ENCODE data around the gene LRRTM2. TPM values are rescaled to one million over a fixed set of nuclear protein-coding genes. Genes with fewer than 3 reads are reported as not detected.

LRRTM2 gene
- total and polyA plus RNA-seq, 2 donors (not counting 1 experiment from before 2014, with no cell fraction given): 0.01 TPM; not detected in 1

DNA sequence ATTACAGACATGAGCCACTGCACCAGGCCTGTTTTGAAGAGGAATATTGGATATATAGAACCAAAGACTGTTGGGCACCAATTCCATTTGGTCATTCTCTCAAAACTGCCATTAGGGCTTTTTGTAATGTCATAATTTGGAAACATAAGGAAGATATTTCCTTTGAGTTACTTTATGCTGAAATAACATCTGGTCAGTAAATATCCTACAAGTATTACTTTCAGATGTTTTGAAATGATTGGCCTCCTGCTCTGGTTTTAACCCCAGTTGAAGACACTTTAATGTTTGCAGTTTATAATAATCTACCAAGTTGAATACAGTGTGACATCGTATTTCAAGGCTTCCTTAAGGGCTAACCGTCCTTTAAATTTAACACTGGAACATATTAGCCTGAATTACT, 33.6 kb downstream of the LRRTM2 start:
- intact Hi-C loops (cut with micrococcal nuclease): no loop called here
- TF ChIP-seq EZH2 (IDR thresholded peaks at IDR 0.05; ENCODE audit: borderline replicate concordance, insufficient read depth, low read depth, low read length, poor library complexity, severe bottlenecking): no peak
- TF ChIP-seq, protein P1, sequence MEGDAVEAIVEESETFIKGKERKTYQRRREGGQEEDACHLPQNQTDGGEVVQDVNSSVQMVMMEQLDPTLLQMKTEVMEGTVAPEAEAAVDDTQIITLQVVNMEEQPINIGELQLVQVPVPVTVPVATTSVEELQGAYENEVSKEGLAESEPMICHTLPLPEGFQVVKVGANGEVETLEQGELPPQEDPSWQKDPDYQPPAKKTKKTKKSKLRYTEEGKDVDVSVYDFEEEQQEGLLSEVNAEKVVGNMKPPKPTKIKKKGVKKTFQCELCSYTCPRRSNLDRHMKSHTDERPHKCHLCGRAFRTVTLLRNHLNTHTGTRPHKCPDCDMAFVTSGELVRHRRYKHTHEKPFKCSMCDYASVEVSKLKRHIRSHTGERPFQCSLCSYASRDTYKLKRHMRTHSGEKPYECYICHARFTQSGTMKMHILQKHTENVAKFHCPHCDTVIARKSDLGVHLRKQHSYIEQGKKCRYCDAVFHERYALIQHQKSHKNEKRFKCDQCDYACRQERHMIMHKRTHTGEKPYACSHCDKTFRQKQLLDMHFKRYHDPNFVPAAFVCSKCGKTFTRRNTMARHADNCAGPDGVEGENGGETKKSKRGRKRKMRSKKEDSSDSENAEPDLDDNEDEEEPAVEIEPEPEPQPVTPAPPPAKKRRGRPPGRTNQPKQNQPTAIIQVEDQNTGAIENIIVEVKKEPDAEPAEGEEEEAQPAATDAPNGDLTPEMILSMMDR (IDR thresholded peaks at IDR 0.05): no peak
- Histone ChIP-seq H3K4me1 (ENCODE audit: control insufficient read depth in 2 of 2, insufficient read depth in 2 of 2, low read length in 2 of 2) (no peaks in the 10 kb centered on the region), H3K27ac (ENCODE audit: low read length in 2 of 2) (no peak overlapping the region), H3K9me3 (ENCODE audit: control extremely low read depth in 1 of 3, control insufficient read depth in 2 of 3, insufficient read depth in 1 of 3, low read length in 2 of 3) (no peaks in the 10 kb centered on the region), H3K4me2 (replicated peaks; ENCODE audit: low read depth, low read length, poor library complexity, severe bottlenecking) (no peak overlapping the region), H3K79me2 (ENCODE audit: control insufficient read depth, insufficient read depth, low read length) (peaks cover 4% of the 10 kb centered on the region), H4K20me1 (ENCODE audit: control insufficient read depth, insufficient read depth, low read length, poor library complexity, severe bottlenecking) (peaks cover 5% of the 10 kb centered on the region), H3K9ac (ENCODE audit: low read length) (no peak overlapping the region), H3K4me3 (ENCODE audit: control extremely low read depth in 1 of 5, extremely low read depth in 1 of 5, insufficient read depth in 1 of 5, low read depth in 2 of 5, low read length in 4 of 5) (no peak overlapping the region), H3K36me3 (replicated peaks in 1 of 2; ENCODE audit: control extremely low read depth in 1 of 2, control insufficient read depth in 1 of 2, extremely low read depth in 1 of 2, insufficient read depth in 2 of 2, low read length in 1 of 2) (no peaks in the 10 kb centered on the region), H3K27me3 (replicated peaks in 1 of 4; ENCODE audit: control extremely low read depth in 1 of 4, control insufficient read depth in 3 of 4, insufficient read depth in 4 of 4, low read length in 3 of 4) (no peaks in the 10 kb centered on the region), H2AFZ (ENCODE audit: insufficient read depth, low read depth, low read length, poor library complexity, severe bottlenecking) (no peak overlapping the region)
- ATAC-seq (ENCODE audit: low read depth) (no peak), DNase-seq (no peak)
- Mint-ChIP-seq H3K9me3 (ENCODE audit: insufficient read depth) (peaks cover 2% of the 10 kb centered on the region), H3K27me3 (no peaks in the 10 kb centered on the region), H3K27ac (no peak overlapping the region), H3K4me1 (peaks cover 2% of the 10 kb centered on the region), H3K4me3 (no peak overlapping the region)
- WGBS (ENCODE audit: insufficient coverage): no CpG with 5 or more reads among the region's 2 CpGs
- CTCF ChIA-PET: no interaction called here
- POLR2A ChIA-PET: no interaction called here

GRCh38 chr5:138840103-138840502, 35.0 kb downstream of the LRRTM2 start:
- 100% methylated on average over 1 of the region's 3 CpGs for WGBS (ENCODE audit: insufficient coverage)
- Histone ChIP-seq H3K27me3 (replicated peaks in 1 of 4; ENCODE audit: control extremely low read depth in 1 of 4, control insufficient read depth in 3 of 4, insufficient read depth in 4 of 4, low read length in 3 of 4) (no peaks in the 10 kb centered on the region), H3K4me1 (ENCODE audit: control insufficient read depth in 2 of 2, insufficient read depth in 2 of 2, low read length in 2 of 2) (no peaks in the 10 kb centered on the region), H3K4me3 (ENCODE audit: control extremely low read depth in 1 of 5, extremely low read depth in 1 of 5, insufficient read depth in 1 of 5, low read depth in 2 of 5, low read length in 4 of 5) (no peak overlapping the region), H3K9me3 (ENCODE audit: control extremely low read depth in 1 of 3, control insufficient read depth in 2 of 3, insufficient read depth in 1 of 3, low read length in 2 of 3) (no peaks in the 10 kb centered on the region), H3K36me3 (replicated peaks in 1 of 2; ENCODE audit: control extremely low read depth in 1 of 2, control insufficient read depth in 1 of 2, extremely low read depth in 1 of 2, insufficient read depth in 2 of 2, low read length in 1 of 2) (no peaks in the 10 kb centered on the region), H3K27ac (ENCODE audit: low read length in 2 of 2) (no peak overlapping the region), H4K20me1 (ENCODE audit: control insufficient read depth, insufficient read depth, low read length, poor library complexity, severe bottlenecking) (peaks cover 5% of the 10 kb centered on the region), H2AFZ (ENCODE audit: insufficient read depth, low read depth, low read length, poor library complexity, severe bottlenecking) (no peak overlapping the region), H3K4me2 (replicated peaks; ENCODE audit: low read depth, low read length, poor library complexity, severe bottlenecking) (no peak overlapping the region), H3K79me2 (ENCODE audit: control insufficient read depth, insufficient read depth, low read length) (peaks cover 4% of the 10 kb centered on the region), H3K9ac (ENCODE audit: low read length) (no peak overlapping the region)
- ATAC-seq (ENCODE audit: low read depth) (no peak), DNase-seq (no peak)
- peaks cover 2% of the 10 kb centered on the region for H3K4me1 Mint-ChIP-seq
- H3K27ac Mint-ChIP-seq: no peak overlapping the region
- peaks cover 2% of the 10 kb centered on the region for H3K9me3 Mint-ChIP-seq (ENCODE audit: insufficient read depth)
- no peak overlapping the region for H3K4me3 Mint-ChIP-seq
- ChIA-PET POLR2A (no interaction called here), CTCF (interaction anchor here (0.6 to 1.0 kb wide), 2 partner anchors 18 to 583 kb away, joined by 3 read pairs; no protein-coding TSS in a partner anchor)
- H3K27me3 Mint-ChIP-seq: no peaks in the 10 kb centered on the region
- intact Hi-C loops (cut with micrococcal nuclease): no loop called here
- no peak for TF ChIP-seq EZH2 (IDR thresholded peaks at IDR 0.05; ENCODE audit: borderline replicate concordance, insufficient read depth, low read depth, low read length, poor library complexity, severe bottlenecking)
- TF ChIP-seq, protein P1 (IDR thresholded peaks at IDR 0.05): no peak
